Measurements from ENCODE around the gene STK10.

Gene STK10

GRCh38 chr5:172050080-172050479 is 137.9 kb downstream of the STK10 start:
- H3K4me3 ChIP-seq (ENCODE audit: low read depth, low read length), result no peak overlapping the region
- TF ChIP-seq CTCF (IDR thresholded peaks at IDR 0.05; ENCODE audit: insufficient read depth, low read length, missing control alignments), result no peak
- POLR2A ChIA-PET, result no interaction called here
- CTCF ChIA-PET, result interaction anchor here (0.7 to 13.3 kb wide), 5 partner anchors 9 to 141 kb away, joined by 3 to 194 read pairs (median 4); partner anchors contain the start of gene STK10
- DNase-seq (ENCODE audit: low read depth, low spot score), result no peak

GRCh38 chr5:172049226-172049796 is 138.7 kb downstream of the STK10 start:
- no peak for TF ChIP-seq CTCF (IDR thresholded peaks at IDR 0.05; ENCODE audit: insufficient read depth, low read length, missing control alignments)
- POLR2A ChIA-PET, result no interaction called here
- no peak for DNase-seq (ENCODE audit: low read depth, low spot score)
- no peak overlapping the region for H3K4me3 ChIP-seq (ENCODE audit: low read depth, low read length)
- CTCF ChIA-PET, result interaction anchor here (13.3 kb wide), 1 partner anchor 140 kb away, joined by 194 read pairs; no protein-coding TSS in a partner anchor

GRCh38 chr5:172048539-172049101 is 139.4 kb downstream of the STK10 start:
- POLR2A ChIA-PET, result no interaction called here
- H3K4me3 ChIP-seq (ENCODE audit: low read depth, low read length), result no peak overlapping the region
- no peak for TF ChIP-seq CTCF (IDR thresholded peaks at IDR 0.05; ENCODE audit: insufficient read depth, low read length, missing control alignments)
- no peak for DNase-seq (ENCODE audit: low read depth, low spot score)
- CTCF ChIA-PET, result interaction anchor here (1.0 to 9.8 kb wide), 3 partner anchors 139 to 141 kb away, joined by 3 to 184 read pairs (median 3); partner anchors contain the start of gene STK10

- ChIA-PET POLR2A (no interaction called here), CTCF (interaction anchor here (1.0 to 9.8 kb wide), 5 partner anchors 12 to 141 kb away, joined by 3 to 184 read pairs (median 3); partner anchors contain the start of gene STK10)
- H3K4me3 ChIP-seq (ENCODE audit: low read depth, low read length), result no peak overlapping the region
- no peak for DNase-seq (ENCODE audit: low read depth, low spot score)
- TF ChIP-seq CTCF (IDR thresholded peaks at IDR 0.05; ENCODE audit: insufficient read depth, low read length, missing control alignments), result no peak
Measured at GRCh38 chr5:172048170-172048422, 139.9 kb downstream of the STK10 start.

GRCh38 chr5:172046593-172046992 is 141.4 kb downstream of the STK10 start:
- ChIA-PET CTCF (interaction anchor here (1.2 to 9.8 kb wide), 4 partner anchors 8 to 137 kb away, joined by 3 to 184 read pairs (median 11); no protein-coding TSS in a partner anchor), POLR2A (no interaction called here)
- TF ChIP-seq CTCF (IDR thresholded peaks at IDR 0.05; ENCODE audit: insufficient read depth, low read length, missing control alignments), result no peak
- DNase-seq (ENCODE audit: low read depth, low spot score), result no peak
- H3K4me3 ChIP-seq (ENCODE audit: low read depth, low read length), result no peak overlapping the region

- DNase-seq (ENCODE audit: low read depth, low spot score), result no peak
- TF ChIP-seq CTCF (IDR thresholded peaks at IDR 0.05; ENCODE audit: insufficient read depth, low read length, missing control alignments), result no peak
- ChIA-PET POLR2A (no interaction called here), CTCF (interaction anchor here (1.0 to 9.8 kb wide), 4 partner anchors 9 to 325 kb away, joined by 3 to 184 read pairs (median 10); no protein-coding TSS in a partner anchor)
- H3K4me3 ChIP-seq (ENCODE audit: low read depth, low read length), result no peak overlapping the region
Measured at GRCh38 chr5:172045315-172045632, 142.8 kb downstream of the STK10 start.

All from AG04449 (cell line).